HG03565 (cell line): Measurements from ENCODE around the gene TENM4.
A peak's percentile ranks its signal among the peaks of the same experiment; 100 is the strongest.

ENCODE experiments used
- ATAC-seq: cut with Tn5 transposase; IDR thresholded peaks from one replicate; pipeline ENCODE4 v1.9.1; 2021; ENCODE audit warnings: mild to moderate bottlenecking, moderate library complexity; ENCODE audit not compliant: unreplicated experiment

Gene TENM4

GRCh38 chr11:78804991-78805390 is 635.8 kb downstream of the TENM4 start:
- no peak for ATAC-seq

GRCh38 chr11:78803995-78804394 is 636.8 kb downstream of the TENM4 start:
- ATAC-seq = no peak

- no peak for ATAC-seq
These were observed 638.6 kb downstream of the TENM4 start for GRCh38 chr11:78802058-78802761.

GRCh38 chr11:78801161-78801884 is 639.5 kb downstream of the TENM4 start:
- ATAC-seq = no peak

- no peak for ATAC-seq
These were observed 640.1 kb downstream of the TENM4 start for GRCh38 chr11:78800756-78801155.

GRCh38 chr11:78800096-78800690 is 640.6 kb downstream of the TENM4 start:
- no peak for ATAC-seq

GRCh38 chr11:78798663-78799062 is 642.2 kb downstream of the TENM4 start:
- peak; percentile 93 for ATAC-seq

GRCh38 chr11:78797559-78797958 is 643.3 kb downstream of the TENM4 start:
- no peak for ATAC-seq

GRCh38 chr11:78796956-78797355 is 643.9 kb downstream of the TENM4 start:
- no peak for ATAC-seq

GRCh38 chr11:78795621-78796261 is 645.1 kb downstream of the TENM4 start:
- ATAC-seq = no peak

- no peak for ATAC-seq
These were observed 648.9 kb downstream of the TENM4 start for GRCh38 chr11:78791964-78792363.

GRCh38 chr11:78791254-78791653 is 649.6 kb downstream of the TENM4 start:
- no peak for ATAC-seq

GRCh38 chr11:78790784-78791183 is 650.0 kb downstream of the TENM4 start:
- ATAC-seq = no peak

- ATAC-seq = no peak
These were observed 651.5 kb downstream of the TENM4 start for GRCh38 chr11:78789375-78789774.

GRCh38 chr11:78788533-78788932 is 652.3 kb downstream of the TENM4 start:
- ATAC-seq = no peak

- ATAC-seq = no peak
These were observed 653.1 kb downstream of the TENM4 start for GRCh38 chr11:78787696-78788095.

GRCh38 chr11:78786746-78787145 is 654.1 kb downstream of the TENM4 start:
- no peak for ATAC-seq

GRCh38 chr11:78786086-78786485 is 654.7 kb downstream of the TENM4 start:
- no peak for ATAC-seq

- ATAC-seq = no peak
These were observed 656.3 kb downstream of the TENM4 start for GRCh38 chr11:78784321-78785061.

- no peak for ATAC-seq
These were observed 657.0 kb downstream of the TENM4 start for GRCh38 chr11:78783846-78784245.

- no peak for ATAC-seq
These were observed 657.5 kb downstream of the TENM4 start for GRCh38 chr11:78783301-78783700.
